Measurements from ENCODE around the gene SNRNP25.

SNRNP25 gene

GRCh38 chr16:104928-105327 lies 51.3 kb downstream of the SNRNP25 start:
- no peak for DNase-seq

GRCh38 chr16:105521-105920 lies 51.9 kb downstream of the SNRNP25 start:
- no peak for DNase-seq

GRCh38 chr16:106623-107324 lies 53.1 kb downstream of the SNRNP25 start:
- DNase-seq = peak; percentile 69

Measured in DMS 273 treated with DMSO at 0.1 percent for 48 hours (cell line).